Activated T-cell treated with anti-CD3 and anti-CD28 coated beads, Interleukin-2, amount 50 U/mL, for 24 hours (primary cell): ENCODE data around the gene TLK1.

Experiments used
- DNase-seq: peaks from one replicate; pipeline ENCODE4 v3.0.0-alpha.2; 2020
- H3K27ac Mint-ChIP-seq: 2 replicates; pipeline ENCODE4 v1.8.0; 2020; ENCODE audit warnings: mild to moderate bottlenecking, mixed read lengths
- H3K27me3 Mint-ChIP-seq: 2 replicates; pipeline ENCODE4 v1.8.0; 2020; ENCODE audit warnings: mixed read lengths
- H3K36me3 Mint-ChIP-seq: 2 replicates; pipeline ENCODE4 v1.8.0; 2020; ENCODE audit warnings: low read depth, mixed read lengths
- H3K4me1 Mint-ChIP-seq: 2 replicates; pipeline ENCODE4 v1.8.0; 2020; ENCODE audit warnings: low read depth, mixed read lengths
- H3K4me3 Mint-ChIP-seq: 2 replicates; pipeline ENCODE4 v1.8.0; 2020; ENCODE audit warnings: mild to moderate bottlenecking, moderate library complexity, mixed read lengths
- H3K9me3 Mint-ChIP-seq: 2 replicates; pipeline ENCODE4 v1.8.0; 2020; ENCODE audit warnings: mixed read lengths

The TLK1 gene

DNA sequence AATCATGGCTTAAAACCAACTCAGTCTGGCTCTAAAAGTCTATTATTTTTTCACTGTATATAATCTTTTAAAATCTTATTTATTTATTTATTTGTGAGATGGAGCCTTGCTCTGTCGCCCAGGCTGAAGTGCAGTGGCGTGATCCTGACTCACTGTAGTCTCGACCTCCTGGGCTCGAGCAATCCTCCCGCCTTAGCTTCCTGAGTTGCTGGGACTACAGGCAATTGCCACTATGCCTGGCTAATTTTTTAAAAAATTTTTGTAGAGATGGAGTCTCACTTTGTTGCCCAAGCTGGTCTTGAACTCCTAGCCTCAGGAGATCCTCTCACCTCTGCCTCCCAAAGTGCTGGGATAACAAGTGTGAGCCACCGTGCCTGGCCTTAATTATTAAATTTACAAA is 217.1 kb downstream of the TLK1 start:
- peaks cover 70% of the 10 kb centered on the region for H3K4me1 Mint-ChIP-seq
- no peak overlapping the region for H3K4me3 Mint-ChIP-seq

DNA sequence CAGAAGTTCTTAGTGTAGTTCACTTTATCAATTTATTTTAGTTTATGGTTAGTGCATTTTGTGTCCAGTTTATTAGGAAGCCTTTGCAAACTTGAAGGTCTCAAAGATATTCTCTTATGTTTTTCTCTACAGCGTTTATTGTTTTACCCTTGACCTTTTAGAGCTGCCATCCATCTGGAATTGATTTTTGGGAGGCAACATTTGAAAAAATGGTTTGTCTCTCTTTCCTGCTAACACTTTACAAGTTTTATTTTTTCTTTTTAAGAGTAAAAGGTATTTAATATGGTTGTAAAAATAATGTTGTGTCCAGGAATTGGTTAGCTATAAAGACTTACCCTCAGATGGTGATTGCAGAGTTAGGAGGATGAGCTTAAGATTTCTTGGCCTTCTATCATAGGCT is 217.7 kb downstream of the TLK1 start:
- H3K4me3 Mint-ChIP-seq, result no peak overlapping the region
- peaks cover 75% of the 10 kb centered on the region for H3K4me1 Mint-ChIP-seq
- DNase-seq, result no peak
- no peaks in the 10 kb centered on the region for H3K27me3 Mint-ChIP-seq
- peaks cover 66% of the 10 kb centered on the region for H3K36me3 Mint-ChIP-seq
- no peak overlapping the region for H3K27ac Mint-ChIP-seq
- H3K9me3 Mint-ChIP-seq, result no peaks in the 10 kb centered on the region

More for the DNA sequence above, 217.1 kb downstream of the TLK1 start:
- Mint-ChIP-seq H3K27ac (no peak overlapping the region), H3K27me3 (no peaks in the 10 kb centered on the region), H3K36me3 (peaks cover 64% of the 10 kb centered on the region), H3K9me3 (no peaks in the 10 kb centered on the region)
- DNase-seq, result no peak

DNA sequence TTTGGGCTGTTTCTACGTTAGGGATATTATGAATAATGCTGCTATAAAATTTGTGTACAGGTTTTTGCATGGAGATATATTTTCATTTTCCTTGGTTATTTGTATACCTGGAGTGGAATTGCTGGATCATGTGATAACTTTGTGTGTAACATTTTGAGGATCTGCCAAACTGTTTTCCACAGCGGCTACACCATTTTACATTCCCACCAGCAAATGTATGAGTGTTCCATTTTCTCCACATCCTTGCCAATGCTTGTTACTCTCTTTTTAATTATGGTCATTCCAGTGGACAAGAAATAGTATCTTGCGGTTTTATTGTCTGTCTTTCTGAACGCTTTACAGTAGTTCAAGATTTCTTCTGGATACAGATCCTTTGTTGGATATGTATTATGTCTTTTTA is 218.1 kb downstream of the TLK1 start:
- Mint-ChIP-seq H3K9me3 (no peaks in the 10 kb centered on the region), H3K4me1 (peaks cover 79% of the 10 kb centered on the region), H3K27ac (no peak overlapping the region), H3K4me3 (no peak overlapping the region), H3K36me3 (peaks cover 69% of the 10 kb centered on the region), H3K27me3 (no peaks in the 10 kb centered on the region)
- no peak for DNase-seq
